ENCODE data around the gene GPBP1.
A peak's percentile ranks its signal among the peaks of the same experiment; 100 is the strongest.
"Not testable (repeated sequence)": the region's sequence is repeated elsewhere in the genome, so short reads cannot be mapped to it uniquely, and the experiment has no call there.

Gene GPBP1

DNA sequence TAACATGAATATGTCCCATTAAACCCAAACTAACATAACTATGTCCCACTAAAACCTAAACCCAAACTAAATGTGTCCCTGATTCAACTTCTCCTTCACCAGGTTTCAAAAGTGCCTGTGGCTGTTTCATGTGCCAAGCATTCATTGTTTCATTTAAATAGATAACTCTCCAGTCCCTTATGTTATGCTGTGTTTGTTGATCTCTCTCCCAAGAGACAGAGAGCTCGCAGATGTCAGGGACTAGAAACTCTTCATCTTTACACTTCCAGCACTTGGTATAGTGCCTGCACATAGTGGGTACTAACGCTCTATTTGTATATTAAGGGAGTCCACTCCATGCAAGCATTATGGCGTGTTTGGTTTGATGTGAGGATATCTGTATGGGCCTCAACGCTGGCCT is 118.0 kb downstream of the GPBP1 start:
- DNase-seq = no peak

DNA sequence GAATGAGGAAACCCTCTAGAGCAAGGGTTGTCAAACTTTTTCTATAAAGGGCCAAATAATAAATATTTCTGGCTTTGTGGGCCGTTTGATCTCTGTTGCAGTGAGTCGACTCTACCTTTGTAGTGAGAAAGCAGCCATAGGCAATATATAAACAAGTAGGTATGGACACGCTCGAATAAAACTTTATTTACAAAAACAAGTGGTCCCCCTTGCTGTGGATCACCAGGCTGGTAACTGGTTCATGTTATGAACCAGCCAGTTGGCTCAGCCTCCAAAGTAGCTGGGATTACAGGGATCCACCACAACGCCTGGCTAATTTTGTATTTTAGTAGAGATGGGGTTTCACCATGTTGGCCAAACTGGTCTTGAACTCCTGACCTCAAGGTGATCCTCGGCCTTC is 118.5 kb downstream of the GPBP1 start:
- DNase-seq = no peak

DNA sequence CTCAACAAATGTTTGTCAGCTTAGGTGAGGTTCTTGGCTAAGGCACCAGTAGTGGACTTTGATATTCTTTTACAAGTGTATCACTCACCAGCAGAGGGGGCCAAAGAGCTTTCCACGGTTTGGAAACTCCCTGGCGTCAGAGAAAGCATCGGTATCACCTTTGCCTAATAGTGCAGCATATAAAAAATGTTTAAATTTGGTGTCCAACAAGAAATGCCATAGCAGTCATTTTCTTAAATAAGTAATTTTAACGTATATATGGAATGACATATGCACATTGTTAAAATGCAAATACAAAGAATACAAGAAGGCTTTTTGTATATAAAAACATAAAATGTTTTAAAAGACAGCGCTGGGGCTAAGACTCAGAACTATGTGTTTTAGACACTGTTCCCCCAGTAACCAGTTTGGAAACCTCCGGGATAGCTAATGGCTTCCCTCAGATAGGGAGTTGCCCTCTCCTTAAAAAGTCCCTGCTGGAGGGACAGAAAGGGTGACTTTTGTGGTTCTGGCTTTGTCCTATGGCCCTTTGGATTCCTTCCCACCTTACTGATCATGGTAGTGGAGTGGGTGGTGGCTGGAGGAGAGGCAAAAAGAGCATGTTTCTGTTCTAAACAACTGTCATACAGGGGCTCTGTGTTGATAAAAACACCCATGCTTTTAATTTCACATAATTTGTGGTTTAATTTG is 124.6 kb downstream of the GPBP1 start:
- DNase-seq = peak; percentile 94

DNA sequence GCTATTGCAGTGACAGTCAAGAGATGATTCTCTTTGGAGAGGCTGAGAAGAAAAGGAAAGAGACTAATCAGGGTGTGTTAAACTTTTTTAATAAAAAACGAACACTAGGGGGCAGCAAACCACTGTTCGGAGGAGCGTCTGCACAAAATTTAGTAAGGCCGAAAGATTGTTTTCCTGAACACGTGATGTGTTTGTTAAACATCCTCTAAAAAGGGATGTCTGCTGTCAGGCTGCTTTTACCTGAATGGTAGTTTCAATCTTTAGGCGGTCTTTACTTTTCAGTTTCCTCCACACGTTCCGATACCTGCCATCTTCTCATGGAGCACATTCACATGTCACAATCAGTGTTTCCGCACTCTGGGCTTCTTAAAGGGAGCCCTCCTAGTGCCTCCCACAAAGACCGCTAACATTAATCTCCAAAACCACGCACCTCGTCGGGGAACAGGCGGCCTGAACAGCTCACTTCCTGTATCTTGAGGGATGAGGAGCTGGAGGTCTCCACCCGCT is 125.2 kb downstream of the GPBP1 start:
- peak; percentile 95 for DNase-seq

DNA sequence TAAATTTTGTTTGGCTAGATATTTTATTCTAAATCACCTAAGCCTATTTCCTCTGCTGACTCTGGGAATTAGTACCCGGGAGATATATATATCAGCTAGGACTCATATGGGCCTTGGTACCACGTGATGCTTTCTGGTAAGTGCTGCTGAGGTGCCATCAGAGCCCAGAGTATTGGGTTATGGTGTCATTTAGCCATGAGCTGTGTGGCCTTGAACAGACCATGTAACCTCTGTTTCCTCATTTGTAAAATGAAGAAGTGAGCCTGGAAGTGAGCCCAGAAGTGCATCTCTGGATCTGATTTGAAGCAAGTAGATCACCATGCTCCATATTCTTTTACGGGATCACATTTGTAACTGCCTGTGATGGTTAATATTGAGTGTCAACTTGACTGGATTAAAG is 126.1 kb downstream of the GPBP1 start:
- no peak for DNase-seq

DNA sequence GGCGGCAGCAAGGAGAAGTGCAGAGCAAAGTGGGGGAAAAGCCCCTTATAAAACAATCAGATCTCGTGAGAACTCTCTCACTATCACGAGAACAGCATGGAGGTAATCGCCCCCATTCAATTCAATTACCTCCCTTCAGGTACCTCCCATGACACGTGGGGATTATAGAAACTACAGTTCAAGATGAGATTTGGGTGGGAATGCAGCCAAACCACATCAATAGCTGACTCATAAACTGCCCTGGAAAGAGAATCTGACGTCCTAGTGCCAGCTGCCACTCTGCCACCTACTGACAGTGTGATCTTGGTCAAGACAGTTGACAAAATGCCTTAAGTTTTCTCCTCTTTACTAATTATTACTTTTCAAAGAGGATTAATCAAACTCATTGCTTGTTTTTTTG is 128.3 kb downstream of the GPBP1 start:
- no peak for DNase-seq

DNA sequence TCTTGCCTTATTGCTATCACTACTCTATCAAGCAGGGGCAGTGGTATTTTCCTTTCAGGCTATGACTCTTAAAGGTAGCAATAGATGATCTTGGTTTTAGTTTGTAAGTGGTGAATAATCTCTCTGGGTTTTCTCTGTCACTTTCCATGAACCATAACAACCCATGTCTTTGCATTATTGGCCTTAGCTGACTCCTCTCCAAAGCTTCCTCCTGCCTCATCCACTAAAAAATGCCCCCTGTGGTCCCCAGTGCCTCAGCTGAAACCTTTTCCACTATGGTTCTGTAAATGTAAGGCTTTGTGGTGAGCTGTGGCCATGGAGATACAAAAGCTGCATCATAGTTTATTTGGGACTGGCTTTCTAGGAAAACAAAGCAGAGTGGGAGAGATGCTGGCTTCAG is 128.8 kb downstream of the GPBP1 start:
- DNase-seq = no peak

DNA sequence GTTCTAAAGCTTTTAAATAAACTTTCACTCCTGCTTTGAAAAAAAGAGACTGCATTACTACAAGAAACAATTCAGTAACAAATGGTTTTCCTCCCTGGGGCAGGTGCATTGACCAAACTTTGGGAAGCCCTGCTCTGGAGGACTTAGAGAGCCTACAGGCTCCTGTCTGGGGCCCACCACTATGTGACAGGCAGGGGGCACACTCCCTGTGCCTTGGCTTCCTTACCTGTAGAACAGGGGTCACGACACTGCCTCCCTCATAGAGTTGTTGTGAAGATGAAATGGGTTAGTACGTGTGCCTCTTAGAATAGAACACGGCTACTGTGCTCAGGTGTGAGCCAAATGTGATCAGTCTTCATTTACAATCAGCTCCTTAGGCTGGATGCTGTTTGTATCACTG is 130.1 kb downstream of the GPBP1 start:
- DNase-seq = no peak

DNA sequence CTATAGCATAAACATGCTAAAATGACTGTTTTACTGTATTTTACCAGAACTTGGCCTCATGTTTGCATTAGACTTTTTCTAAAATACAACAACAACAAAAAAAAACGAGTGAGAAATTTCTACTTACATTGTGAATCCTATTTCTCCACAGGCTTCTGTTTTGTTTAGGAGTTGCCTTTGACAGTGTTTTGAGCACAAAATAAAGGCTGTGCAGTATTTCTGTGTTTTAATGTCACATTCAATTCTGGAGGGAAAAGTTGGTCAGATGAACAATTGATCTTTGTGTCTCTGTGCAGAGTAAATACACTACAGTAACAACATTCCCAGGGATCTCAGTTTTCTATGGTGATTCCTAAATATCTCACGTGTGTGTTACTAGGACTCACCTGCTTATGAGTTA is 131.1 kb downstream of the GPBP1 start:
- DNase-seq = no peak

DNA sequence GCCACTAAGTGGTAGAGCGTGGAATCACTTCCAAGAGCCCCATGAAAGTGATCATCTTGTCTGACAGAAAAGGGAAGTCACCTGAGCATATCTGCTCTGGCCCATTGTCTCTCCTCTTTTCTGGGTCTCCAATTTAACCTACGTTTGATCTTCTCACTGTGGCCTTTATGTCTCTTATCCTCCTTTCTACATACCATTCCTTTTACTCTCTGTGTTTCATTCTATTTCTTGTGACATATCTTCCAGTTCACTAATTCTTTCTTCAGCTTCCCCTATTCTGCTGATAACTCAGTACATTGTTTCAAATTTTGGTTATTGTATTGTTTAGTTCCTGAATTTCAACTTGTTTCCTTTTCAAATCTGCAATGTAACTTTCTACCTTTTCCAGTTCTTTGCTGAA is 132.5 kb downstream of the GPBP1 start:
- no peak for DNase-seq

DNA sequence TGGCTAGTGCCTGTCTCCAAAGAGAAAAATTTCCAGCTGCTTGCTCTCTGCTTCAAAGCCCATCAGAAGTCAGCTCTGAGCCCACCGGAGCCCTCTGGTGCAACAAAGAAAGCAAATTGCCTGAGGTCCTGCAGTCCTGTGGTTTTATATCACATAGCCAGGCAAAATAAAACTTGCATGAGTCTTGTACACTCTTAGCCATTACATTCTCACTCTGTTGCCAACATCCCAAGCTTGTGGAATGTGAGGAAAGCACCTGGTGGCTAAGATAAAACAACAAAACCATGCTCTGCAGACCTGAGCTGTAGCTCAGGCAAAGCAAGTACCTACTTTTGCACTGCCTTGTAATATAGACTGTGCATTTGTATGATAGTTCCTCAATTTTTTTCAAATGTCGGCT is 133.7 kb downstream of the GPBP1 start:
- no peak for DNase-seq

DNA sequence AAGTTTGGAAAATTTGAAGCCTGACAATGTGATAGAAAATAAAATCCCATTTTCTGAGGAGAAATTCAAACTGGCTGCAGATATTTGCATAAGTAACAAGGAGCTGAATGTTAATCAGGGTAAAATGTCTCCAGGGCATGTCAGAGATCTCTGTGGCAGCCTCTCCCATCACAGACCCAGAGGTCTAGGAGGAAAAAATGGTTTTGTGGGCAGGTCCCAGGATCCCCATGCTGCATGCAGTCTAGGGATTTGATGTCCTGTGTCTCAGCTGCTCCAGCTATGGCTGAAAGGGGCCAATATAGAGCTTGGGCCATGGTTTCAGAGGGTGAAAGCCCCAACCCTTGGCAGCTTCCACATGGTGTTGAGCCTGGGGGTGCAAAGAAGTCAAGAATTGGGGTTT is 135.2 kb downstream of the GPBP1 start:
- DNase-seq = not testable (repeated sequence)

DNA sequence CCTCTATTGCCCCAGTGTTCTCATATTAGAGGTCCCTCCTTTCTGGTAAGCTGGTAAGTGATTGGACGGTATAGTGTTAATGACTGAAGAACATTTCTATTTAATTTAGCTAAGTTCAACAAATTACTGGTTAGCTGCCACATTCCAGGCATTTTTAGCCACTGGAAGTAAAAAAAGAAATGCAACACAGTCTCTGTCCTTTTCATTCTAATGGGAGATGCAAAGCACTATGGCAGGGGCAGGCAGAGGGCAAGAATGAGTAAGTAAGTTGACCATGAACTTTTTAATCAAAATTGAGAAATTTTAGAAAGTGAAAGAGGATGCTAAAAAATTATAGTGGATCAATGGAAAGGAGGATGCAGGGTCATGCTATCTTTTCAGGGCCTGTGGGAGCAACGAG is 137.4 kb downstream of the GPBP1 start:
- DNase-seq = no peak

DNA sequence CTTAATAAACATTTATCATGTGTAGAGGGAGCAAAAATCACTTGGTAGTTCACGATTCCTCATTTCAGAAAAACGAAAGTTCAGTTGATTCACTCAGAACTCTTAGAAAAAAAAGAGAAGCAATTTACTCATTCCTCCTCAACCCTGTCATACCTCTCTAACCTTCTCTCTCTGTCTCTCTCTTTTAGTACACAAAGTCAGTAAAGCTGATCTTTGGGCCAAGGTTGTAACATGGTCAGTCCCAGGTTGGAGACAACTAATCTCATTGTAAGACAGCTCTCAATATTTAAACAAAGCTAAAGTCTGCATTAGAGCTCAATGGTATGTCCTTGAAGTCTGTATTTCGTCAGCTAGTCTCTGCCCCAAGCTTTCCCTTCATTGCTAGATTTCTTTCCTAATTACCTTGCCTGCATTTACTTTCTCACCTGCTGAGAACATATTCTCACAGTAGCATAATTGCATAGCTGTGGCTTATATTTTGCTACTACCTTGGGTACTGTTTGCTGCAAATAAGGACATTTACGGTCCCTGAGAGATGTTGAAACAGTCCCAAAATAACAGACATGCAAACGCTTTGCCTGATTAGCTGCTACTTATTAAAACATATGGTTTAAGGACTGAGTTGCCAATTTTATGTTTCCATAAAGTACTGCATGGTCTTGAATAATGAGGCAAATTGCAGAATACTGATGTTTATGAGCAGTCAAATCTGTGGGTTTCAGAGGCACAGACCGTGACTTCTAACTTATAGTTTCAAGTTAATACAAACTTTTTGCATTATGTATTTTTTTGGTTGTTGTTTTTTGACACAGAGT is 138.3 kb downstream of the GPBP1 start:
- no peak for DNase-seq

DNA sequence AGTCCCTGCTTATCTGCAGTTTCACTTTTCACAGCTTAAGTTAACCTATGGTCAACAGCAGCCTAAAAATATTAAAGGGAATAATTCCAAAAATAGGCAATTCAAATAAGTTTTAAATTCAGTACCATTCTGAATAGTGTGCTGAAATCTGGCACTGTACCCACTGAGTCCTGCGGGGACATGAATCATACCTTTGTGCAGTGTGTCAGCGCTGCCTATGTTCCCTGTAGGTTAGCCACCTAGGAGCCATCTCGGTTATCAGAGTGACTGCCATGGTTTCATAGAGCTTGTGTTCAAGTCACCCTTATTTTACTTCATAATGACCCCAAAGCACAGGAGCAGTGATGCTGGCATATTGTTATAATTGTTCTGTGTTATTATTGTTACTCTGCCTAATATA is 139.9 kb downstream of the GPBP1 start:
- DNase-seq = no peak

Measured in eye (tissue), 1 donor.